Erythroblast (primary cell): ENCODE data around the gene DDR1.
"Not testable (repeated sequence)": the region's sequence is repeated elsewhere in the genome, so short reads cannot be mapped to it uniquely, and the experiment has no call there.

Experiments used
- GATA1 ChIP-seq: IDR thresholded peaks from 2 replicates; pipeline ENCODE4 v1.6.1; 2011; ENCODE audit warnings: low read depth, mild to moderate bottlenecking, control low read depth, low read length, moderate library complexity
- POLR2A ChIP-seq: IDR thresholded peaks from 2 replicates; pipeline ENCODE4 v1.6.1; 2011; ENCODE audit warnings: mild to moderate bottlenecking, low read length

DNA sequence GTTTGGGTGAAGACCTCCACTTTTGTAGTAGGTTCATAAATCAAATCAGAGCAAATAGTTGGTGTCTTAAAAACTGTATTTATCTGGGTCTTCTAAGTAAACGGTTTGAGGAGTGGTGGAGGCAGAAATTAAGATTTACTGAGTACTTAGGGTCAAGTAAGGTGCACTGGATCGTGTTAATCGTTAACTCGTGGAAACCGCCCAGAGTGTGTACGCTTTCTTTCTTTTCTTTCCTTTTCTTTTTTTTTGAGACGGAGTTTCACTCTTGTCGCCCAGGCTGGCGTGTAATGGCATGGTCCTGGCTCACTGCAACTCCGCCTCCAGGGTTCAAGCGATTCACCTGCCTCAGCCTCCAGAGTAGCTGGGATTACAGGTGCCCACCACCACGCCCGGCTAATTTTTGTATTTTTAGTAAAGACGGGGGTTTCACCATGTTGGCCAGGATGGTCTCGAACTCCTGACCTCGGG, 23.0 kb downstream of the DDR1 start:
- TF ChIP-seq POLR2A, GATA1: not testable (repeated sequence)
